HG02763 (cell line): ENCODE results near the gene EVI5L.
"Not testable (repeated sequence)": the region's sequence is repeated elsewhere in the genome, so short reads cannot be mapped to it uniquely, and the experiment has no call there.

Source experiments
- ATAC-seq: cut with Tn5 transposase; IDR thresholded peaks from one replicate; pipeline ENCODE4 v1.9.1; 2021; ENCODE audit warnings: mild to moderate bottlenecking, moderate library complexity; ENCODE audit not compliant: unreplicated experiment

EVI5L gene

DNA sequence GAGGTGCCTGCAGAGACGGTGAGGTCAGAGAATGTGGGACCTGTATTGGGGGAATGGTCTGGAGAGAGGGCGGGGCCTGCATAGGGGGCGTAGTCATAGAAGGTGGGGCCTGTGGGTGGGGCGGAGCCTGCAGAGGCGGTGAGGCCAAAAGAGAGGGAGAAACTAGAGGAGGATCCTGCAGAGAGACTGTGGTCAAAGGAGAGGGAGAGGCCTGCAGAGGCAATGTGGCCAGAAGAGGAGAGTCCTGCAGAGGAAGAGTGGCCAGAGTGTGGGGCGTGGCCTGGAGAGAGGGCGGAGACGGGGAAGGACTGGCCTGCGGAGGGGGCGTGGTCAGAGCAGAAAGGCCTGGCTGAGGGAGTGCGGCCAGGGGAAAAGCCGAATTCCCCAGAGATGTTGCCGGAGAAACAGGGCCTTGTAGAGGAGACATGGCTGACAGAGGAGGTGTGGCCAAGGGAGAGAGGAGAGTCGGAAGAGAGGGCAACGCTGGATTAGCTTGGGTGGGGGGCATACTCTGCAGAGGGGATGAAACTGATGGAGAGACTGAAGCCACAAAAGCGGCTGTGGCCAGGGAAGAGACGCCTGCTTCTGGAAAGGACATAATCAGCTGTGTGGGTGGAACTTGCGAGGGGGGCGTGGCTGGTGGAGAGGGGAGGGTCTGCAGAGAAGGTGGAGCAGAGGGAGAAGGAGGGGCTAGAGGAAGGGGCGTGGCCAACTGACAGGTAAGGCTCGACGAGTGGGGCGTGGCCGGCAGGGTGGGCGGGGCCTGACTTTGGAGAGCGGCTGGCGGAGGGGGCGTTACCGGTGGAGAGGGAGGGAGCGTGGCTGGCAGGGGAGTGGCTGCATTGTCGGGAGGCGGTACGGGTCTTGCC, 41.7 kb downstream of the EVI5L start:
- no peak for ATAC-seq

DNA sequence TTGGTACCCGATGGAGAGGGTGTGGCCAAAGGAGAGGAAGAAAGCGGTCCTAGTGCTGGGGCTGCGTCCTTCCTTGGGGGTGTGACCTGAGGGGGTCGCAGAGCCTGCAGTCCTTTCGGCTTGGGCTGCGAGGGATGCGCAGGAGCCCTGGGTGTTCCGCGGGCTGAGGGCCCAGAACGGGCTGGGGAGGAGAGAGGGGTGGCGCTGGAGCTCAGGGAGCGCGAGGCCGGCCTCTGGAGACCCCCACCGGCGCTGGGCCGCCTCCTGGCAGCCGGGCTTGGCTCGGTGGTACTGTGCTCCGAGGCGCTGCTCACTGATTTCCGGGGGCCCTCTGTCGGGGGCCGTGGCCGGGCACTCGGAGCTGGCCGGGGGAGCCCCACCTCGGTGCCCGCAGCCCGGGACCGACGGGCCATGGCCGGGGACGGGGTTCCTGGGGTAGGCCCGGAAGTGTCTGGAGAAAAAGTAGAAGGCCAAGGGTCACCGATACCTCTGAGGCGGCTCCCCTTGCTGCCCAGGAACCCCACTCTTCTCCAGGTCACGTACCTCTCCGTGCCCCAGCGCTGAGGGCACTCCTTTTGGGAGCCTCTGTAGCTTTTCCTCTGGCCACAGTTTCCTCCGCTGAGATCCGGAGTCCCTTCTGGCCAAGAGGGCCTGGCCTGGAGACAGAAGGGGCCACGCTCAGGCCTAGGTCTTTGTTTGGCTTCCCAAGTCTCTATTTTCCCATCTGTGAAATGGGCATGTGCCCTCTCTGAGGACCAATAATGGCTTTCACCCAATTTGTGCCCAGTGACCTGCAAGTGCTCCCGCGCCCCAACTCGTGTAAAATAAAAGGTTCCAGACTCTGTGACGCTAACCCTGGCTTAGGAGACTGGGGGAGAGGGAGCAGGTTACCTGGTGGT, 42.5 kb downstream of the EVI5L start:
- ATAC-seq: no peak

DNA sequence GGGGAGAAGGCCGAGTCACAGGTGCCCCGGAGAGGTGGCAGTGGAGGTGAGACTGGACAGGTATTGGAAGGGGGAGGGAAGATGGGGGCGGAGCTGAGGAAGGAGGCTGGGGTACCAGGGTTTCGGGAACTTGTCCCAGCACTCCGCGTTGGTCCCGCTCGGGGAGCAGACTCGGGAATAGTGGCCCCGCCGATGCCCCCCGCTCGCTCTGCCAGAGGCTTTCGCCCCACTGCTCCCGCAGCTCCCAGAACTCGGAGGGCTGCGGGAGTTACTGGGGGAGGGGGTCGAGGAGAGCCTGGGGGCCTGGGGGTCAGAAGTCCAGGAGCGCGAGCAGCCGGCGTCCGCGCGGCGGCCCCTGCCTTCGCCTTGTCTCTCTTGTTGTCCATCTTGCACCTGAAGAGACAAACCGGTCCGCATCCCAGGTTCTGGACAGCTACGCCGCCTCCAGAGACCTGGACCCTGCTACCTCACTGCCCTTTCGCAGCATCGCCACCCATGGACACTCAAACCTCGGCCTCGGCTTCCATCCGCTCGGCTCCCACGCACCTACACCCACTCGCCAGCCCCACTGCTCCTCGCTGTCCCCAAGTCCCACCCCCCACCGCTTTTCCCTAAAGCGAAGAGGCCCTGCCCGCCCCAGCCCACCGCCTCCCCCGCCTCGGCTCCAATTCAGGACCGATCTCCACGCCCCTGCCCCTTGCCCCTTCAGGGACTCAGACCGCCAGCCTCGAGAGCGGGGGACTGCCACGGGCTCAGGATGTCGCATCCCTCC, 43.5 kb downstream of the EVI5L start:
- ATAC-seq: no peak

DNA sequence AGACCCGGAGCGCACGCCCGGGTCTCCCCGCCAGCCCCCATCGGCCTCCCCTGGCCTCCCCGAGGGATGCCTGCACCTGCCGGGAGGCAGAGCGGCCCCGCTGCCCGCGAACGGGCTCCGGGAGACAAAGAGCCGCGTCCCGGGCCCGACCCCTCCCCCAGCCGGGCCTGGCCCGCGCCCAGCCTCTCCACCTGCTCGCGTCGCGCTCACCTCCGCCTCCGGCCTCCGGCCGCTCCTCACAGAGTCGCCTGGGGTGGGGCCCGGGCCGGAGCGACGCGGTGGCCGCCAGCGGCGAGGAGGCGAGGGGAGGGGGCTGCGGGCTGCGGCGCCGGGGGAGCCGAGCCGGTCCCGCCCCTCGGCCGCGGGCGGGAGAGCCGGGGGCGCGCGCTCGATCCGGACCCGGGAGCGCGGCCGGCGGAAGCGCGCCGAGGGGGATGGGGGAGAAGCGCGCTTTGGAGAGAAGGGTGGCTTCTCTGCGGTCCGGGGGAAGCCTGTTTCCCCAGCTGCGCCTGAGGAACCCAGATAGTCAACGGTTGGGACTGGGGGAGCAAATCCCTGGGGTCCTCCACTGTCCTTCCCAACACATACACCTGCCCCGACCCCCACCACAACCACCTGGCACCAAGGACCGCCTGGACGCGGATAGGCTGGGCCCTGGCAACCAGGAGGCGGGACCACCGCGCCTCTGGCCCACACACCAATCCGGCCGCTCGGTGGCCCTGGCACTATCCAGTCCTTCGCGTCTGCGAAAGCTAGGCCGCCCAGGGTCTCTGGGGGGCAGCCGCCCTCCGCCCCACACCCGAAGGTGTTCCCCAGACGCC, 44.3 kb downstream of the EVI5L start, which contains the start of gene PRR36:
Gene PRR36 (minus strand): TSS at position 315 of the 821 bp plus-strand sequence. CDS start 701 bp downstream, outside the sequence.
- no peak for ATAC-seq

DNA sequence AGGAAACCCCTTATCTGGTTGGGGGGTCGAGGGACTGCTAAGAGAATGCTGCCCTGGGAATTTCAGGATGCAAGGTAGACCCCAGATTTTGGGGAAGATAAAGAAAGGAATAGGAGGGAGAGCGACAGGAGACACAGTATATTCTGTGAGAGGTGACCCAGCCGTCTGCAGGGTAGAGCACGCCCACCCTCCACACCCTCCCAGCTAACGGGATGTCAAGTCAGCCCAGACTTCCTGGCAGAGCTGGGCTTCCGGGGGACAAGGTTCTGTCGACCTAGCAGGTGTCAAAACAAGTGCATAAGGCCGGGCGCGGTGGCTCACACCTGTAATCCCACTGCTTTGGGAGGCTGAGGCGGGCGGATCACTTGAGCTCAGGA, 44.9 kb downstream of the EVI5L start:
- no peak for ATAC-seq

DNA sequence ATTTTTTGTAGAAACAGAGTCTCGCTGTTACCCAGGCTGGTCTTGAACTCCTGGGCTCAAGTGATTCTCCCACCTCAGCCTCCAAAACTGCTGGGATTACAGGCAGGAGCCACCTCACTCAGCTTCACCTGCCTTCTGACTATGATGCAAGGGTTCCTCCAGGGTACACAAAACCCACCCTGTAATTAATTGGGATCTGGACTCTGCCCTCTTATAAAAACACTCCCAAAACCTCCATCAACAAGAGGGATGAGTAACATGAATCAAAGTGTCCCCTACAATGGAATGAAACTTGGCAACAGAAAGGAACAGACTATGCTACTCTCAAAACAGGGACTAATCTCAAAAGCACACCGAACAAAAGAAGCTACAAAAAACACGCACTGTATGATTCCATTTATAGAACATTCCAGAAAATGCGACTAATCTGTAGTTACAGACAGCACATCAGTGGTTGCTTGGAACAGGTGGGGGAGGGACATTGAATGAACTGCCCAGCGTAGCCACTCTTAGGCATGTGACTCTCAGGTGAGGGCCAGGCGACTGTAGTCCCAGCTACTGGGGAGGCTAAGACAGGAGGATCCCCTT, 47.3 kb downstream of the EVI5L start:
- ATAC-seq: no peak

DNA sequence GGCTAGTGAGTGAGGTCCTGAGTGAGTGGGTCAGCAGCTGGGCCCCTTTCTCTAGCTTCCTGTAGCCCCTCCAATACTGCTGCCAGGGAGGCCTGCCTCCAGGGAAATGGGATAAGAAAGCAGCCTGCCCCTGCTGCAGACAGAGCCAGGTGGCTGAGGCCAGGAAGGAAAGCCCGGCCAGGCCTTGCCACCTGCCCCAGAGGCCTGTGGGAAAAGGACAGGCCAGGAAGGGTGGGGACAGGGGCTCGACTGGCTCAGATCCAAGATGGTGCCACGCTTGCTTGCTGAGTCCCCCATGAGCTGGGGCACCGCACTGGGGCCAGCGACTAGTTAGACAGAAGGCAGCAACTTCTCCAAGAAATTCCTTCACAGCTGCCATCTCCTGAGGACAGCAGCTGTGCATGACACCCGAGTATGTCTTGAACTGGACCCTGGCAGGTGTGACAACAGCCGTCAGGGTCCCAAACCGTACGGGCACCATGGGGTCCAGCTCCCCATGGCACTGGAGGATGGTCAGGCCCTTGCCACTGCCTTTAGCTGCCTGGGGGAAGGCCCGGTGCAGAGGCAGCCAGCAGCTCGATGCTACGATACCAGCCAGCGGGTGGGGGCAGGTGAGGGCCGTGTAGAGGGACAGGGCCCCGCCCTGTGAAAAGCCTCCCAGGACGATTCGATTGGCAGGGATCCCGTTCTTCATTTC, 49.2 kb downstream of the EVI5L start:
- no peak for ATAC-seq

DNA sequence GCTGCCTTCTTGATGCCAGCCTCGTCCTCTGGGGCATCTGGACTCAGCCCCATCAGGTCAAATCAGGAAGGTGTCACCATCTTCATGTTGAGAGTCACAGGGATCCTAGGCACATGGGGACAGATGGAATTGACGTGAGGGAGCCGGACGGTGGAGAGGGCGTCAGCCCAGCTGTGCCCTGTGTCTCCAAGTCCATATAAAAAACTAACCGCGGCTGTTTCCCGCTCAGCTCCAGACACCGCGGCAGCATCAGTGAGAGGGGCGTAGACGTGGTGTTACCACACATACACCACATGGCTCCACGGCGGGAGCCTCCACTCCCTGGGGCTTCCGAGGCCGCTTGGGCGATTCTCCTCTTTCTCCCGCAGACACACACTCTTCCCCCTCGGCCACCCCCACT, 49.8 kb downstream of the EVI5L start:
- ATAC-seq: no peak

DNA sequence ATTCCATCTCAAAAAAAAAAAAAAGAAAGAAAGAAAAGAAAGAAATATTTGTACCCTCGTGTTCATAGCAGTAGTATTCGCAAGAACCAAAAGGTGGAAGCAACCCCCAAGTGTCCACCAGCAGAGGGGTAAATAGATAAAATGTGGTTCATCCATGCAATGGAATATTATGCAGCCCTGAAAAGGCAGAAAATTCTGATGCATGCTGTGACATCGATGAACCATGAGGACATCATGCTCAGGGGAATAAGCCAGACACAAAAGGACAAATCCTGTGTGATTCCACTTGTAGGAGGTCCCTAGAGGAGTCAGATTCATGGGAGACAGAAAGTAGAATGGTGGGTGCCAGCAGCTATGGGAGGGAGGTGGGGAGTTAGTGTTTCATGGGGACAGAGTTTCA, 51.9 kb downstream of the EVI5L start:
- ATAC-seq: no peak

DNA sequence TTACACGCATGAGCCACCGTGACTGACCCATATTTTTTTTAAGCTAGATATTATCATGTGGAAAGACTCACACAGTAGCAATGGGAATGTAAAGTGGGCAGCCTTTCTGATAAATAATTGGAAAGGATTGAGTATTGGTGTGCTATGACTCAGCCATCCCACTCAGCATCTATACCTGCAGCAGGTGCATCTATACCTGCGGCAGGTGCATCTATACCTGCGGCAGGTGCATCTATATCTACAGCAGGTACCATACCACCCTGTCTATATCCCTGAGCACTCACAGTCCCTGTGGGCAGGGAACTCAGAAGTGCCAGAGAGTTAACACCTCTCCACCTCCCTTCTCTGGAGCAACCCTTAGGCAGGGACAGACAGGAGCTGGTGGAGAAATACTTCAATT, 53.1 kb downstream of the EVI5L start:
- no peak for ATAC-seq

DNA sequence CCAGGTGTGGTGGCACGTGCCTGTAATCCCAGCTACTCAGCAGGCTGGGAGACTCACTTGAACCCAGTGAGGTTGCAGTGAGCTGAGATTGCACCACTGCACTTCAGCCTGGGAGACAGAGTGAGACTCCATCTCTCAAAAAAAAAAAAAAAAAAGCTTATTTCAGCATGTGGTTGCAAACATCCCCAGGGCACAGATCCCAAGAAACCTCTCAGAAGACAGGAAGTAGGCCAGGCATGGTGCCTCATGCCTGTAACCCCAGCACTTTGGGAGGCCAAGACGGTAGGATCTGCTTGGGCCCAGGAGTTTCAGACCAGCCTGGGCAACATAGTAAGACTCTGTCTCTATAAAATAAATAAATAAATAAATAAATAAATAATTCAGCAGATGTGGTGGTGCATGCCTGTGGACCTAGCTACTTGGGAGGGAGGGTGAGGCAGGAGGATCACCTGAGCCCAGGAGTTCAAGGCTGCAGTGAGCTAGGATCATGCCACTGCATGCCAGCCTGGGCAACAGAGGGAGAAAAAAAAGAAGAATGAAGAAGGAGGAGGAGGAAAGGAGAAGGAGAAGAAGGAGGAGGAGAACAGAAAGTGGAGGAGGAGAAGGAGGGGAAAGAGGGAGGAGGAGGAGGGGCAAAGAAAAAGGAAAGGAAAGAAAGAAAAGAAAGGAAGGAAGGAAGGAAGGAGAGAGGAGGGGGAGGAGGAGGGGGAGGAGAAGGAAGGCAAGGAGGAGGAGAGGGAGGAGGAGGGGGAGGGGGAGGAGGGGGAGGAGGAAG, 54.0 kb downstream of the EVI5L start:
- no peak for ATAC-seq

DNA sequence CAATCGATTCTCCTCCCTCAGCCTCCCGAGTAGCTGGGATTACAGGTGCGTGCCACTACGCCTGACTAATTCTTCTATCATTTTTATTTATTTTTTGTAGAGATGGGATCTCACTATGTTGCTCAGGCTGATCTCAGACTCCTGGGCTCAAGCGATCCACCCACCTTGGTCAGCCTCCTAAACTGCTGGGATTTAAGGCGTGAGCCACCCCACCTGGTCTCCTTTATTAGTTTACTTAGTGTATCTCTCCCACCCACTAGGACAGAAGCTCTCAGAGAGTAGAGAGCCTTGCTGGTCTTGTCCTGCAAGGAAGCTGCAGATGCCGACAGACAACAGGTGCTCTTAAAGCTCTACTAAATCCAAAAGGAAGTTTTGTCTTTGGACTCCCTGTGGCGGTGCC, 55.8 kb downstream of the EVI5L start:
- ATAC-seq: no peak

DNA sequence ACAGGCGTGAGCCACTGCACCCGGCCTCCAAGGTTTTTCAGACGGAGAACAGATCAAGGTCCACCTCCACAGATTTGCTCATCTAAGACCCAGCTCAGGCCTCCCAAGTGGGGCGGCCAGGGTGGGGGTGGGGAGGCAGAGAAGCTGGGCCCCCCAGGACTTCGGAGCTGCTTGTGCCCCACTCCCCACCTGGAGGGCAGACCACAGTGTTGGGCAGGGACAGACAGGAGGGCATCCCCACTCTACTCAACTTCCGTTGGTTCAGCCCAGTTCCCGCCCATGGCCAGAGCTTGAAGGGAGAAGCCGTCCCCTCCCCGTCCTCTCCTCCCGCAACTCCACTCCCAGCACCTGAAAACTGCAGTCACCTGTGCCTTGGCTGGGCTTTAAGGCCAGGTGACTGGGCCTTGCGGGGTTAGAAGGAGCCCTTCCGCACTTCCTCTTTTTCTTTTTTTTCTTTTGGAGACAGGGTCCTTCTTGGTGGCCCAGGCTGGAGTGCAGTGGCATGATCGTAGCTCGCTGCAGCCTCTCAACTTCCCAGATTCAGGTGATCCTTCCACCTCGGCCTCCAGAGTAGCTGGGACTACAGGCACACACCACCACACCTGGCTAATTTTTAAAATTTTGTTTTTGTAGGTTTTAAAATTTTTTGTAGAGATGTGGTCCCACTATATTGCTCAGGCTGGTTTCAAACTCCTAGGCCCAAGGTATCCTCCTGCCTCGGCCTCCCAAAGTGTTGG, 57.6 kb downstream of the EVI5L start:
- no peak for ATAC-seq

DNA sequence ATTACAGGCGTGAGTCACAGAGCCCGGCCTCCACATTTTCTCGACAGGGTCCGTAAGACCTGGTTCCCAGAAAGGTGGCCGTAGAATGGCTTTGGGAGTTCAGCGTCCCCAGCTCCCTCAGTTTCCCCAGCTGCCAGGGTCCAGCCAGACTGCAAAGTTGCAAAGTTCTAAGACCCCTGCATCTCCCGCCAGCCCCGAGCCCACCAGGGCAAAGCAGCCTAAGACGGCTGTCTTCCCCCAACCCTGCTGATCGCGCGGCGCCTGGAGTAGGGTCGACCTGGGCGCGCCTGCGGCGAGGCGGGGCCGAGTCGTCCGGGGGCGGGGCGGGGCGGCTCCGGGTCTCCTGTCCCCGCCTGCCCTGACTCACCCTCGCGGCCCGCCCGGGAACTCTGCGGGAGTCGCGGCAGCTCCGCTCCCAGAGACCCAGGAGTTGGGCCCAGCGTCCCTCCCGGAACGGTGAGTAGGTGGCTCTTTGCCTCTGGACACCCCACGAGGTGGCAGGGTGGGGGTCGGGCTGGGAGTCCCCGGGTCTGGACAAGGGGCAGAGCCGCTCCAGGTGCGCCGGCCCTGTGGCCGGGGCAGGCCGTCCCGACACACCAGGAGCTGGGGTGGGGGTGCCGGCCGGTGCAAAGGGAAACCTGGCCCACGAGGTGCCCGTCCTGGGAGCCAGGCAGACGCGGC, 58.3 kb downstream of the EVI5L start, which contains the start of gene LRRC8E:
Gene LRRC8E (plus strand): TSS at position 366 of the 681 bp plus-strand sequence. CDS start 7,094 bp downstream, outside the sequence.
- ATAC-seq: no peak

DNA sequence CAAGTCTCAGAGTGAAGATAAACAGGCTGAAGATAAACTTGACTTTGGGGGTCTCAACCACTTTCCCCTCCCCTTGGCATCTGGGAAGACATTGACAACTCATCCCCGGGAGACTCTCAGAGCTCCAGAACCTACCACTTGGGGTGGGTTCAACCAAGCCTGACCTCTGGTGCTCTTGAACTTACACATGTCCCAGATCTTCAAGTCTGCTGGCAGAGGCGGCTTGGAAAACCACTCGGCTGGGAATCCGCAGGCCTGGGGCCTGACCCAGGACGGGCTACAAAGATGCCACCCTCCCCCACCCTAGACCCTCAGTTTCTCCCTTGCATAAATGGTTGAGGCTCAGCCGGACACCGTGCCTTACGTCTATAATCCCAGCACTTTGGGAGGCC, 58.8 kb downstream of the EVI5L start:
- no peak for ATAC-seq

DNA sequence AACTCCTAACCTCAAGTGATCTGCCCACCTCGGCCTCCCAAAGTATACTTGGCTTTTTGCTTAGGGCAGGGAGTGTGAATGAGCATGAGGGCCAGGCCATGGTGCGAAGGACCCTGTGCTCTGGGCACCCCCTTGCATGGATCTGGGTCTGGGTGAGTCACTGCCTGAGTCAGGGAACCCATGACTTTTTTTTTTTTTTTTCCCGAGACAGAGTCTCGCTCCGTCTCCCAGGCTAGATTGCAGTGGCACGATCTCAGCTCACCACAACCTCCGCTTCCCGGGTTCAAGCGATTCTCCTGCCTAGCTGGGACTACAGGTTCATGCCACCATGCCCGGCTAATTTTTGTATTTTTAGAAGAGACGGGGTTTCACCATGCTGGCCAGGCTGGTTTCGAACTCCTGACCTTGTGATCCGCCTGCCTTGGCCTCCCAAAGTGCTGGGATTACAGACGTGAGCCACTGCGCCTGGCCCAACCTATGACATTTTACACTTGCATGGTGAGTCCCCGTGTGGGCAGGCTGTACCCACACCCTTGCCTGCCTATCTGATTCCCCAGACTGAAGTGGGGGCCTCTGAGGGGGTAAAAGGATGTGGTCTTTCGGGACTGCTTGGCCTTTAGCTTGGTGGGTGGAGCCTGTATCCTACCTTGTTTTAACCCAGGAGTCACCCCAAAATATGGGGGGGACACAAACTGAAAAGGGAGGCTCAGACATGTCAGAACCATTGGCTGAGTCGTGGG, 63.5 kb downstream of the EVI5L start:
- ATAC-seq: not testable (repeated sequence)
